Spleen (tissue), 7 donors: ENCODE data around the gene TRAPPC12.

Source experiments
- CTCF ChIP-seq, 11 experiments: fragments of 200-600 bp in 7 of 11; fragments of 450-650 bp in 4 of 11; sonication (generic) in 4 of 11; IDR thresholded peaks in 8 of 11; conservative IDR thresholded peaks in 3 of 11; 1 replicate in 7 of 11; 2 replicates in 4 of 11; pipeline versions ENCODE4 v1.4.0 to v1.8.0; 2016 to 2021; ENCODE audit warnings: antibody characterized with exemption in 11 of 11, inconsistent platforms in 4 of 11, mild to moderate bottlenecking in 1 of 11
- POLR2A ChIP-seq, 3 donors: fragments of 450-650 bp; IDR thresholded peaks; one replicate each; pipeline ENCODE4 v1.5.1; 2017; ENCODE audit warnings: antibody characterized with exemption in 3 of 3, mild to moderate bottlenecking in 1 of 3
- POLR2AphosphoS5 ChIP-seq, 3 donors: sonication (generic); formaldehyde crosslinking; IDR thresholded peaks; one replicate each; pipeline ENCODE4 v1.5.1; 2017; ENCODE audit warnings: antibody characterized with exemption in 3 of 3
- donor health status: DM: no; HTN: no; CAD: no; lungs with moderate emphysema.
- donor health status: DM: no; HTN: no; CAD: no.
- donor health status: DM: no; HTN: no; CAD: no.

GRCh38 chr2:3467654-3468053, 88.2 kb downstream of the TRAPPC12 start:
- no peak for TF ChIP-seq CTCF (IDR thresholded peaks at IDR 0.05 in 8 of 11, conservative IDR thresholded peaks at IDR 0.05 in 3 of 11)
- TF ChIP-seq POLR2A (IDR thresholded peaks at IDR 0.05) = no peak
- no peak for TF ChIP-seq POLR2AphosphoS5 (IDR thresholded peaks at IDR 0.05)
